ENCODE results near the gene NRG3.

NRG3 gene

GRCh38 chr10:82759050-82759449 lies 884.1 kb downstream of the NRG3 start:
- no peak for TF ChIP-seq ZNF449 (tag by site-specific recombination; IDR thresholded peaks at IDR 0.05)
- TF ChIP-seq ZNF26 (tag by site-specific recombination; IDR thresholded peaks at IDR 0.05), result no peak
- TF ChIP-seq PATZ1 (tag by site-specific recombination; IDR thresholded peaks at IDR 0.05), result no peak
- no peak for TF ChIP-seq ZNF133 (tag by site-specific recombination; IDR thresholded peaks at IDR 0.05)
- TF ChIP-seq ZNF645 (tag by site-specific recombination; IDR thresholded peaks at IDR 0.05), result no peak
- TF ChIP-seq ZNF341 (tag by site-specific recombination; IDR thresholded peaks at IDR 0.05; ENCODE audit: low read depth), result no peak
- no peak for TF ChIP-seq ZNF76 (tag by site-specific recombination; IDR thresholded peaks at IDR 0.05; ENCODE audit: borderline replicate concordance, low read depth)
- TF ChIP-seq ZNF266 (tag by site-specific recombination; IDR thresholded peaks at IDR 0.05; ENCODE audit: low read depth), result no peak
- no peak for TF ChIP-seq KLF16 (tag by site-specific recombination; IDR thresholded peaks at IDR 0.05)
- TF ChIP-seq ZSCAN30 (tag by site-specific recombination; IDR thresholded peaks at IDR 0.05), result no peak
- no peak for TF ChIP-seq ZBTB26 (tag by site-specific recombination; optimal IDR thresholded peaks at IDR 0.05)
- no peak overlapping the region for H3K4me3 ChIP-seq (ENCODE audit: low read depth, low read length)
- ChIA-PET CTCF (interaction anchor here (0.6 kb wide), 1 partner anchor 1243 kb away, joined by 3 read pairs; no protein-coding TSS in a partner anchor), POLR2A (no interaction called here)
- H3K4me1 ChIP-seq (ENCODE audit: control insufficient read depth, insufficient read depth, low read length), result peaks cover 4% of the 10 kb centered on the region
- no peaks in the 10 kb centered on the region; a peak in 1 of 3 replicates for H3K36me3 ChIP-seq (ENCODE audit: control insufficient read depth in 2 of 2, insufficient read depth in 1 of 2, low read length in 2 of 2)
- H3K27ac ChIP-seq (ENCODE audit: extremely low read depth, low read depth, low read length), result no peak overlapping the region
- no peaks in the 10 kb centered on the region for H3K9me3 ChIP-seq (ENCODE audit: control insufficient read depth, insufficient read depth, low read depth, low read length)

- H3K27ac ChIP-seq (ENCODE audit: extremely low read depth, low read depth, low read length), result no peak overlapping the region
- H3K4me1 ChIP-seq (ENCODE audit: control insufficient read depth, insufficient read depth, low read length), result peaks cover 4% of the 10 kb centered on the region; the same call in 1 of the 2 replicates
- ChIA-PET CTCF (no interaction called here), POLR2A (no interaction called here)
- H3K36me3 ChIP-seq (ENCODE audit: control insufficient read depth in 2 of 2, insufficient read depth in 1 of 2, low read length in 2 of 2), result no peaks in the 10 kb centered on the region; a peak in 1 of 3 replicates
- no peaks in the 10 kb centered on the region for H3K9me3 ChIP-seq (ENCODE audit: control insufficient read depth, insufficient read depth, low read depth, low read length)
- H3K4me3 ChIP-seq (ENCODE audit: low read depth, low read length), result no peak overlapping the region
- TF ChIP-seq ZNF157 (tag by site-specific recombination; IDR thresholded peaks at IDR 0.05) (no peak), PRDM4 (tag by site-specific recombination; IDR thresholded peaks at IDR 0.05) (no peak), ZNF292 (tag by site-specific recombination; IDR thresholded peaks at IDR 0.05; ENCODE audit: borderline replicate concordance, low read depth) (no peak), ZEB2 (tag by site-specific recombination; IDR thresholded peaks at IDR 0.05) (no peak), ZNF146 (tag by site-specific recombination; IDR thresholded peaks at IDR 0.05) (no peak), YY2 (tag by site-specific recombination; IDR thresholded peaks at IDR 0.05) (no peak), ZNF521 (tag by site-specific recombination; IDR thresholded peaks at IDR 0.05) (no peak), TRIM28 (IDR thresholded peaks at IDR 0.05; ENCODE audit: borderline replicate concordance, low read length) (no peak), ATF2 (tag by site-specific recombination; IDR thresholded peaks at IDR 0.05; ENCODE audit: low read depth) (no peak), ZNF560 (tag by site-specific recombination; IDR thresholded peaks at IDR 0.05; ENCODE audit: borderline replicate concordance) (no peak), RBAK (tag by site-specific recombination; IDR thresholded peaks at IDR 0.05) (no peak)
Observed at GRCh38 chr10:82762641-82763040, 887.6 kb downstream of the NRG3 start.

Measured in HEK293 (cell line).